ENCODE measurements around the gene RFX2.

RFX2 gene

DNA sequence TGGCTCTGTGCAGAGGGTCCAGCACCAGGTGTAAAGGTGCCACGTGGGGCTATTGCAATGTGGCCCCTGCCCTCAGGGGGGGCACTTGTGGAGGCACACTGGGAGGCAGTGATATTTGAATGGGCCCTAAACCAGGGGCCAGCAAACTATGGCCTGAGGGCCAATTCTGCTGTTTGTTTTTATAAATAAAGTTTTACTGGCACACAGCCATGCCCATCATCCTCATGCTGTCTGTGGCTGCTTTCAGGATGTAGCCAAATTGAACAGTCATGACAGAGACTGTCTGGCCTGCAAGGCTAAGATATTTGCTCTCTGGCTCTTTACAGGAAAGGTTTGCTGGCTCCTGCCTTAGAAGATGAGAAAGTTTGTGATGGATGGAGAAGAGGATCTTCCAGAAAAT lies 98.5 kb downstream of the RFX2 start:
- Histone ChIP-seq H3K4me3 (ENCODE audit: low read length) (no peak overlapping the region), H3F3A (ENCODE audit: control insufficient read depth, insufficient read depth) (no peaks in the 10 kb centered on the region), H3K27ac (ENCODE audit: low read depth, low read length) (no peak overlapping the region), H4K20me1 (ENCODE audit: control insufficient read depth, insufficient read depth, low read depth, low read length) (no peaks in the 10 kb centered on the region), H3K36me3 (ENCODE audit: control insufficient read depth, low read length) (no peaks in the 10 kb centered on the region), H3K4me2 (ENCODE audit: low read length) (no peak overlapping the region), H3K9me2 (replicated peaks; ENCODE audit: control insufficient read depth, low read length) (no peaks in the 10 kb centered on the region), H3K27me3 (ENCODE audit: control insufficient read depth, low read length) (no peaks in the 10 kb centered on the region), H3K79me2 (ENCODE audit: control insufficient read depth, low read length) (no peaks in the 10 kb centered on the region), H3K4me1 (ENCODE audit: control insufficient read depth, low read length) (no peaks in the 10 kb centered on the region), H3K9me3 (ENCODE audit: control insufficient read depth, insufficient read depth, low read length) (no peaks in the 10 kb centered on the region)
- TF ChIP-seq, protein P1, sequence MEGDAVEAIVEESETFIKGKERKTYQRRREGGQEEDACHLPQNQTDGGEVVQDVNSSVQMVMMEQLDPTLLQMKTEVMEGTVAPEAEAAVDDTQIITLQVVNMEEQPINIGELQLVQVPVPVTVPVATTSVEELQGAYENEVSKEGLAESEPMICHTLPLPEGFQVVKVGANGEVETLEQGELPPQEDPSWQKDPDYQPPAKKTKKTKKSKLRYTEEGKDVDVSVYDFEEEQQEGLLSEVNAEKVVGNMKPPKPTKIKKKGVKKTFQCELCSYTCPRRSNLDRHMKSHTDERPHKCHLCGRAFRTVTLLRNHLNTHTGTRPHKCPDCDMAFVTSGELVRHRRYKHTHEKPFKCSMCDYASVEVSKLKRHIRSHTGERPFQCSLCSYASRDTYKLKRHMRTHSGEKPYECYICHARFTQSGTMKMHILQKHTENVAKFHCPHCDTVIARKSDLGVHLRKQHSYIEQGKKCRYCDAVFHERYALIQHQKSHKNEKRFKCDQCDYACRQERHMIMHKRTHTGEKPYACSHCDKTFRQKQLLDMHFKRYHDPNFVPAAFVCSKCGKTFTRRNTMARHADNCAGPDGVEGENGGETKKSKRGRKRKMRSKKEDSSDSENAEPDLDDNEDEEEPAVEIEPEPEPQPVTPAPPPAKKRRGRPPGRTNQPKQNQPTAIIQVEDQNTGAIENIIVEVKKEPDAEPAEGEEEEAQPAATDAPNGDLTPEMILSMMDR (IDR thresholded peaks at IDR 0.05; ENCODE audit: low read depth, low read length, poor library complexity, severe bottlenecking), result no peak
- no peak for TF ChIP-seq EZH2phosphoT487 (IDR thresholded peaks at IDR 0.05; ENCODE audit: borderline replicate concordance, low read length)

DNA sequence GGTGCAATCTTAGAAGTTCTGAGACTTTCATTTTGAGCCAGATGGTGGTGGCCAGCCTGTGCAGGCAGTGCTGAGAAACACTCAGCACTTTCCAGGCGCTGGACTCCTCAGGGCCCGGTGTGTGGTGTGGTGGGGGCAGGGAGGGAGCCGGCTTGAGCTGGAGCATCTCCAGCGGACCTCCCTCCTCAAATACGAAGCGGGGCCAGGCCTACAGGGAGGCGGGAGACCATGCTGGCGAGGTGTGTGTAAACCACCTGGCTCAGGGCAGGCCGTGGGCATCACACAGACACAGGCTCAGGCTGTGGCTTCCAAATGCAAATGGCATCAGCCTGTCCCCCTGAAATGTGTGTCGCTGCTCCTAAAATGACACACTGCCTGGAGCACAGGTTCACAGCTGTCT lies 99.1 kb downstream of the RFX2 start:
- TF ChIP-seq, protein P1 (IDR thresholded peaks at IDR 0.05; ENCODE audit: low read depth, low read length, poor library complexity, severe bottlenecking), result no peak
- TF ChIP-seq EZH2phosphoT487 (IDR thresholded peaks at IDR 0.05; ENCODE audit: borderline replicate concordance, low read length), result no peak
- no peaks in the 10 kb centered on the region for H4K20me1 ChIP-seq (ENCODE audit: control insufficient read depth, insufficient read depth, low read depth, low read length)
- no peaks in the 10 kb centered on the region for H3K9me3 ChIP-seq (ENCODE audit: control insufficient read depth, insufficient read depth, low read length)
- H3K79me2 ChIP-seq (ENCODE audit: control insufficient read depth, low read length), result no peaks in the 10 kb centered on the region
- no peaks in the 10 kb centered on the region for H3K27me3 ChIP-seq (ENCODE audit: control insufficient read depth, low read length)
- H3K4me3 ChIP-seq (ENCODE audit: low read length), result no peak overlapping the region
- no peaks in the 10 kb centered on the region for H3K9me2 ChIP-seq (replicated peaks; ENCODE audit: control insufficient read depth, low read length)
- no peaks in the 10 kb centered on the region for H3K36me3 ChIP-seq (ENCODE audit: control insufficient read depth, low read length)
- H3K4me1 ChIP-seq (ENCODE audit: control insufficient read depth, low read length), result no peaks in the 10 kb centered on the region
- H3K27ac ChIP-seq (ENCODE audit: low read depth, low read length), result no peak overlapping the region
- H3F3A ChIP-seq (ENCODE audit: control insufficient read depth, insufficient read depth), result no peaks in the 10 kb centered on the region
- H3K4me2 ChIP-seq (ENCODE audit: low read length), result no peak overlapping the region

DNA sequence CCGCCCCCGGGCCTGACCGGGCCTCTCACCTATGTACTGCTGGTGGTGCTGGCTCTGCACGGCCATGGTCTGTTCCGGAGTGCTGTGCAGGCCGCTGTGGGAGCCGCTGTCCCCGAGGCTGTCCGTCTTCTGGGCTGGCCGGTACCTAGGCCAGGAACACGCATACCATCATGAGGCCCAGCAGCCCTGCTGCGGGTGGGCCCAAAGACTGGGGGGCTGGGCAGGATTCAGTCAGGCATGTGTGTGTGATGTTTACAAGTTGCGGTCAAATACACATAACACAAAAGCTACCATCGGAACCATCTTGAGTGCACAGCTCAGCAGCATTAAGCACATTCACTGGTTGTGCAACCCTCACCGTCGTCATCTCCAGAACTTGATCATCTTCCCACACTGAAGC lies 100.2 kb downstream of the RFX2 start:
- H3F3A ChIP-seq (ENCODE audit: control insufficient read depth, insufficient read depth), result no peaks in the 10 kb centered on the region
- no peak overlapping the region for H3K4me3 ChIP-seq (ENCODE audit: low read length)
- no peaks in the 10 kb centered on the region for H3K9me3 ChIP-seq (ENCODE audit: control insufficient read depth, insufficient read depth, low read length)
- H4K20me1 ChIP-seq (ENCODE audit: control insufficient read depth, insufficient read depth, low read depth, low read length), result no peaks in the 10 kb centered on the region
- H3K27me3 ChIP-seq (ENCODE audit: control insufficient read depth, low read length), result no peaks in the 10 kb centered on the region
- no peaks in the 10 kb centered on the region for H3K79me2 ChIP-seq (ENCODE audit: control insufficient read depth, low read length)
- TF ChIP-seq, protein P1 (IDR thresholded peaks at IDR 0.05; ENCODE audit: low read depth, low read length, poor library complexity, severe bottlenecking), result no peak
- TF ChIP-seq EZH2phosphoT487 (IDR thresholded peaks at IDR 0.05; ENCODE audit: borderline replicate concordance, low read length), result no peak
- no peaks in the 10 kb centered on the region for H3K9me2 ChIP-seq (replicated peaks; ENCODE audit: control insufficient read depth, low read length)
- no peak overlapping the region for H3K4me2 ChIP-seq (ENCODE audit: low read length)
- no peaks in the 10 kb centered on the region for H3K36me3 ChIP-seq (ENCODE audit: control insufficient read depth, low read length)
- H3K4me1 ChIP-seq (ENCODE audit: control insufficient read depth, low read length), result no peaks in the 10 kb centered on the region
- H3K27ac ChIP-seq (ENCODE audit: low read depth, low read length), result no peak overlapping the region

DNA sequence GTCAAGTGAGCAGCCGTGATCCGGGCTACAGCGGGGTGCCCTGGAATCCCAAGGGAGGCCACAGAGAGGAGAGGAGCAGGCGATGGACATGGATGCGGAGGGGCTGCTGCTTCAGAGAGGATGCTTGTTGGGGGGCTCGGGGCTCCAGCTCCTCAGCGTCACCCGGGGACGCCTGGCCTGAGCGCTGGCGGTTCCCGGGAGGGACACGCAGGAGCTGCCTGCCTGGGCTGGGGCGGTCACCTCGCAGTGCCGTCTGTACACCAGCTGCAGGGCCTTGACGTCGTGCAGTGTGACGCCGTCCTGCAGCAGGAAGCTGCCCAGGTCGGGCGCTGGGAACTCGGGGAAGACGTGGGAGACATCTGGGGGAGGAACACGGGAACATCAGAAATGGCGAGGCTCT lies 102.4 kb downstream of the RFX2 start:
- Histone ChIP-seq H3K9me3 (ENCODE audit: control insufficient read depth, insufficient read depth, low read length) (no peaks in the 10 kb centered on the region), H3K36me3 (ENCODE audit: control insufficient read depth, low read length) (no peaks in the 10 kb centered on the region), H3K4me2 (ENCODE audit: low read length) (no peak overlapping the region), H3K27me3 (ENCODE audit: control insufficient read depth, low read length) (no peaks in the 10 kb centered on the region), H3K9me2 (replicated peaks; ENCODE audit: control insufficient read depth, low read length) (no peaks in the 10 kb centered on the region), H3F3A (ENCODE audit: control insufficient read depth, insufficient read depth) (no peaks in the 10 kb centered on the region), H4K20me1 (ENCODE audit: control insufficient read depth, insufficient read depth, low read depth, low read length) (no peaks in the 10 kb centered on the region), H3K79me2 (ENCODE audit: control insufficient read depth, low read length) (no peaks in the 10 kb centered on the region), H3K4me1 (ENCODE audit: control insufficient read depth, low read length) (no peaks in the 10 kb centered on the region), H3K4me3 (ENCODE audit: low read length) (no peak overlapping the region), H3K27ac (ENCODE audit: low read depth, low read length) (no peak overlapping the region)
- TF ChIP-seq, protein P1 (IDR thresholded peaks at IDR 0.05; ENCODE audit: low read depth, low read length, poor library complexity, severe bottlenecking), result no peak
- TF ChIP-seq EZH2phosphoT487 (IDR thresholded peaks at IDR 0.05; ENCODE audit: borderline replicate concordance, low read length), result no peak

All from DOHH2 (cell line).